Spleen (tissue), 11 donors: ENCODE measurements around the gene ALG8. TPM values are rescaled to one million over a fixed set of nuclear protein-coding genes. Genes with fewer than 3 reads are reported as not detected.
"Not testable (repeated sequence)": the region's sequence is repeated elsewhere in the genome, so short reads cannot be mapped to it uniquely, and the experiment has no call there.

Source experiments
- DNase-seq: peaks from one replicate; pipeline ENCODE4 v3.0.0-alpha.2; 2020
- H3K27ac ChIP-seq, 8 donors: fragments of 200-600 bp; sonication (generic) in 7 of 8; 1 replicate in 4 of 8; 2 replicates in 4 of 8; pipeline versions ENCODE4 v1.5.0 to v1.8.0; 2016 to 2021; ENCODE audit warnings: inconsistent platforms in 4 of 8, mild to moderate bottlenecking in 4 of 8, moderate library complexity in 1 of 8
- H3K27me3 ChIP-seq, 7 donors: fragments of 200-600 bp; sonication (generic) in 6 of 7; replicated peaks in 1 of 7; 1 replicate in 4 of 7; 2 replicates in 3 of 7; pipeline versions ENCODE4 v1.5.0 to v1.8.0; 2016 to 2021; ENCODE audit warnings: inconsistent platforms in 3 of 7, mild to moderate bottlenecking in 1 of 7
- H3K36me3 ChIP-seq, 6 donors: fragments of 200-600 bp; sonication (generic) in 5 of 6; 1 replicate in 4 of 6; 2 replicates in 2 of 6; pipeline versions ENCODE4 v1.5.0 to v1.8.0; 2016 to 2021; ENCODE audit warnings: inconsistent platforms in 2 of 6
- H3K4me1 ChIP-seq, 6 donors: fragments of 200-600 bp; sonication (generic) in 5 of 6; 1 replicate in 3 of 6; 2 replicates in 3 of 6; pipeline versions ENCODE4 v1.5.0 to v1.8.0; 2016 to 2021; ENCODE audit warnings: inconsistent platforms in 3 of 6
- H3K4me3 ChIP-seq, 8 donors: fragments of 200-600 bp; sonication (generic) in 7 of 8; 1 replicate in 4 of 8; 2 replicates in 4 of 8; pipeline versions ENCODE4 v1.5.0 to v1.8.0; 2016 to 2021; ENCODE audit warnings: inconsistent platforms in 4 of 8, mild to moderate bottlenecking in 4 of 8, moderate library complexity in 2 of 8
- H3K9me3 ChIP-seq, 8 donors: fragments of 200-600 bp; sonication (generic) in 7 of 8; 1 replicate in 4 of 8; 2 replicates in 4 of 8; pipeline versions ENCODE4 v1.5.0 to v1.8.0; 2016 to 2021; ENCODE audit warnings: inconsistent platforms in 4 of 8
- POLR2A ChIP-seq, 3 donors: fragments of 450-650 bp; IDR thresholded peaks; one replicate each; pipeline ENCODE4 v1.5.1; 2017; ENCODE audit warnings: antibody characterized with exemption in 3 of 3, mild to moderate bottlenecking in 1 of 3
- POLR2AphosphoS5 ChIP-seq, 3 donors: sonication (generic); formaldehyde crosslinking; IDR thresholded peaks; one replicate each; pipeline ENCODE4 v1.5.1; 2017; ENCODE audit warnings: antibody characterized with exemption in 3 of 3
- WGBS, 5 donors: extraction: QIAGEN DNeasy Blood & Tissue Kit in 3 of 5; methylation state at CpG; one replicate each; pipeline versions ENCODE4 v1.1.5 to v1.1.7; 2013 to 2018; 5-methylcytosine and 5-hydroxymethylcytosine counted together
- intact Hi-C: fragments of 100-400 bp; cut with DNase I; formaldehyde crosslinking; loops from one replicate; pipeline ENCODE4 v1.15.0; 2023; ENCODE audit warnings: low total_unique reads
- polyA plus RNA-seq, 3 donors: library from polyadenylated mRNA; stranded (reverse); fragments of 200-250 nt; gene quantifications; one replicate each; pipeline ENCODE4 v1.2.1, GENCODE V29; 2013
- total RNA-seq, 7 donors: library from RNA; depleted of rRNA in 3 of 7; stranded (reverse); fragments of >200 nt in 3 of 7; fragmentation: NEBNext Ultra II Directional in 4 of 7; extraction: Animal tissue kit (Norgen Biotek cat#: 25700) in 4 of 7; gene quantifications; one replicate each; pipeline versions ENCODE4 v1.1.0 to v1.2.1, GENCODE V29; 2016 to 2021
- TF ChIP-seq, protein P1 (sequence below), 11 experiments: fragments of 200-600 bp in 7 of 11; fragments of 450-650 bp in 4 of 11; sonication (generic) in 4 of 11; IDR thresholded peaks in 8 of 11; conservative IDR thresholded peaks in 3 of 11; 1 replicate in 7 of 11; 2 replicates in 4 of 11; pipeline versions ENCODE4 v1.4.0 to v1.8.0; 2016 to 2021; ENCODE audit warnings: antibody characterized with exemption in 11 of 11, inconsistent platforms in 4 of 11, mild to moderate bottlenecking in 1 of 11
- donor health status: healthy with polysubstance abuse.
- donor health status: DM: no; HTN: no; CAD: no; lungs with moderate emphysema.
- donor health status: DM: no; HTN: no; CAD: no.
- donor health status: Bipolar disorder and iron deficiency.
- donor health status: healthy.
- donor health status: DM: no; HTN: no; CAD: no.
- donor health status: DM: yes; HTN: yes; CAD: no.

Gene ALG8
- total and polyA plus RNA-seq, 10 donors, result 17.4 to 35.7 (median 31.3) TPM

GRCh38 chr11:78176605-78177141, 37.2 kb upstream of the ALG8 start:
- peaks cover 0 to 45% (median 18%) of the 10 kb centered on the region in 6 donors for H3K36me3 ChIP-seq
- H3K4me1 ChIP-seq, result no peaks in the 10 kb centered on the region
- peaks cover 0 to 11% (median 0%) of the 10 kb centered on the region in 8 donors for H3K9me3 ChIP-seq
- intact Hi-C loops, result no loop called here
- WGBS, 5 donors, result 91 to 97% (median 93%) methylated on average over 10 of the region's 10 CpGs
- no peak for DNase-seq
- no peak overlapping the region for H3K4me3 ChIP-seq
- TF ChIP-seq POLR2AphosphoS5 (IDR thresholded peaks at IDR 0.05) (no peak), POLR2A (IDR thresholded peaks at IDR 0.05) (no peak)
- TF ChIP-seq, protein P1, sequence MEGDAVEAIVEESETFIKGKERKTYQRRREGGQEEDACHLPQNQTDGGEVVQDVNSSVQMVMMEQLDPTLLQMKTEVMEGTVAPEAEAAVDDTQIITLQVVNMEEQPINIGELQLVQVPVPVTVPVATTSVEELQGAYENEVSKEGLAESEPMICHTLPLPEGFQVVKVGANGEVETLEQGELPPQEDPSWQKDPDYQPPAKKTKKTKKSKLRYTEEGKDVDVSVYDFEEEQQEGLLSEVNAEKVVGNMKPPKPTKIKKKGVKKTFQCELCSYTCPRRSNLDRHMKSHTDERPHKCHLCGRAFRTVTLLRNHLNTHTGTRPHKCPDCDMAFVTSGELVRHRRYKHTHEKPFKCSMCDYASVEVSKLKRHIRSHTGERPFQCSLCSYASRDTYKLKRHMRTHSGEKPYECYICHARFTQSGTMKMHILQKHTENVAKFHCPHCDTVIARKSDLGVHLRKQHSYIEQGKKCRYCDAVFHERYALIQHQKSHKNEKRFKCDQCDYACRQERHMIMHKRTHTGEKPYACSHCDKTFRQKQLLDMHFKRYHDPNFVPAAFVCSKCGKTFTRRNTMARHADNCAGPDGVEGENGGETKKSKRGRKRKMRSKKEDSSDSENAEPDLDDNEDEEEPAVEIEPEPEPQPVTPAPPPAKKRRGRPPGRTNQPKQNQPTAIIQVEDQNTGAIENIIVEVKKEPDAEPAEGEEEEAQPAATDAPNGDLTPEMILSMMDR (IDR thresholded peaks at IDR 0.05 in 8 of 11, conservative IDR thresholded peaks at IDR 0.05 in 3 of 11), result no peak
- no peaks in the 10 kb centered on the region for H3K27me3 ChIP-seq
- H3K27ac ChIP-seq, result no peak overlapping the region

- H3K9me3 ChIP-seq, intact Hi-C loops, H3K4me1 ChIP-seq, H3K4me3 ChIP-seq, H3K27me3 ChIP-seq, H3K27ac ChIP-seq, DNase-seq: not testable (repeated sequence)
- H3K36me3 ChIP-seq, result peaks cover 0 to 49% (median 18%) of the 10 kb centered on the region in 6 donors
- 93 to 99% (median 98%) methylated on average over 3 of the region's 3 CpGs for WGBS, 5 donors
Measured at GRCh38 chr11:78175862-78176261, 36.4 kb upstream of the ALG8 start.

GRCh38 chr11:78171951-78172350, 32.5 kb upstream of the ALG8 start:
- H3K27me3 ChIP-seq, result no peaks in the 10 kb centered on the region
- H3K4me3 ChIP-seq, result no peak overlapping the region
- TF ChIP-seq POLR2A (IDR thresholded peaks at IDR 0.05), result no peak
- TF ChIP-seq, protein P1 (IDR thresholded peaks at IDR 0.05 in 8 of 11, conservative IDR thresholded peaks at IDR 0.05 in 3 of 11), result no peak
- no peak for TF ChIP-seq POLR2AphosphoS5 (IDR thresholded peaks at IDR 0.05)
- peaks cover 0 to 50% (median 18%) of the 10 kb centered on the region in 6 donors for H3K36me3 ChIP-seq
- WGBS, 5 donors, result 83 to 96% (median 94%) methylated on average over 4 to 6 of the region's 6 CpGs
- DNase-seq, result no peak
- H3K27ac ChIP-seq, result no peak overlapping the region
- H3K4me1 ChIP-seq, result peaks cover 0 to 5% (median 0%) of the 10 kb centered on the region in 6 donors
- peaks cover 0 to 4% (median 0%) of the 10 kb centered on the region in 8 donors for H3K9me3 ChIP-seq
- intact Hi-C loops, result no loop called here

DNA sequence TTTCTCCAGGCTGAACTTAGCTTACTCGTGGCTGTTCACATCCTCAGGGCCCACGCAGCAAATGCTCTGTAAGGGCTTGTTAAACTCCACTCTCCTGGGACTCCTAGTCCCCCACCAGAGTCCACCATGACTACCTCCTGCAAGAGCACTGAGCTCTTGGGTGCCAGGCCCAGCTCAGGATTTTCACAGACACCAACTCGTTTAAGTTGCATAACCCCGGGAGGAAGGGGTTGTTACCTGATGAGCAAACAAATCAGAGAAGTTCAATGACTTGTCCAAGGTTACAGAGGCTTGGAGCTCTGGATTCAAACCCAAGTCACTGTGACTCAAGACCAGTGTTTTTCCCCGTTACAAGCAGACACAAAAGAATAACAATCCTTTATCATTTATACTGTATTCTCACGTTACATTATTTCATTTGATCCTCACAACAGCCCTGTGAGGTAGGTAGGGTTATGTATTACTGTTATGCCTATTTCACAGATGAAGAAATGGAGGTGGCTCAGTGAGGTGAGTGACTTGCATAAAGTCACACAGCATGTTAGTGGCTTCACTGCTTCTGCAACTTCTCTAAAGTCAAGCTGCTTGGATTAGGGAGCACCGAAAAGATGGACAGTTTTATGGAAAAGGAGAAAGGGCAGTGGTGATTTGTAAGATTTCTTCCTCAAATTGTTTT, 31.6 kb upstream of the ALG8 start:
- H3K9me3 ChIP-seq, result peaks cover 0 to 2% (median 0%) of the 10 kb centered on the region in 8 donors
- TF ChIP-seq POLR2AphosphoS5 (IDR thresholded peaks at IDR 0.05) (no peak), POLR2A (IDR thresholded peaks at IDR 0.05) (no peak)
- no peak overlapping the region for H3K4me3 ChIP-seq
- intact Hi-C loops, result no loop called here
- peaks cover 0 to 5% (median 0%) of the 10 kb centered on the region in 6 donors for H3K4me1 ChIP-seq
- no peaks in the 10 kb centered on the region for H3K27me3 ChIP-seq
- WGBS, 5 donors, result 80 to 93% (median 85%) methylated on average over 7 of the region's 7 CpGs
- H3K27ac ChIP-seq, result no peak overlapping the region
- no peak for DNase-seq
- H3K36me3 ChIP-seq, result peaks cover 0 to 47% (median 18%) of the 10 kb centered on the region in 6 donors

GRCh38 chr11:78170413-78170812, 31.0 kb upstream of the ALG8 start:
- H3K4me3 ChIP-seq, result no peak overlapping the region
- no peak overlapping the region for H3K27ac ChIP-seq
- peaks cover 0 to 47% (median 18%) of the 10 kb centered on the region in 6 donors for H3K36me3 ChIP-seq
- H3K27me3 ChIP-seq, result no peaks in the 10 kb centered on the region
- H3K4me1 ChIP-seq, result peaks cover 0 to 5% (median 0%) of the 10 kb centered on the region in 6 donors
- 88 to 98% (median 94%) methylated on average over 11 of the region's 11 CpGs for WGBS, 5 donors
- no peaks in the 10 kb centered on the region for H3K9me3 ChIP-seq
- intact Hi-C loops, result no loop called here
- TF ChIP-seq POLR2AphosphoS5 (IDR thresholded peaks at IDR 0.05), result peak in 1 of 3 donors; percentile 11
- TF ChIP-seq POLR2A (IDR thresholded peaks at IDR 0.05), result no peak
- DNase-seq, result no peak
